MM.1S (cell line): ENCODE measurements around the gene LRP6.

ENCODE experiments used
- CTCF ChIP-seq: fragments of 300-600 bp; sonication (generic); IDR thresholded peaks from 2 replicates; pipeline ENCODE4 v1.5.1; 2016; ENCODE audit warnings: antibody characterized with exemption, low read length, mixed read lengths
- EZH2 ChIP-seq: fragments of 300-600 bp; sonication (generic); optimal IDR thresholded peaks from 2 replicates; pipeline ENCODE3; 2017; ENCODE audit warnings: low read depth, mild to moderate bottlenecking, antibody characterized with exemption, low read length, mixed read lengths
- EZH2phosphoT487 ChIP-seq: fragments of 300-600 bp; sonication (generic); IDR thresholded peaks from 2 replicates; pipeline ENCODE4 v1.6.1; 2018; ENCODE audit warnings: antibody characterized with exemption, low read length

GRCh38 chr12:12270226-12270625 lies 3.4 kb upstream of the LRP6 start:
- no peak for TF ChIP-seq CTCF
- TF ChIP-seq EZH2phosphoT487 = no peak
- TF ChIP-seq EZH2 = no peak
